Keratinocyte (primary cell): ENCODE data around the gene PLSCR4. TPM values are rescaled to one million over a fixed set of nuclear protein-coding genes. Genes with fewer than 3 reads are reported as not detected.

ENCODE experiments used
- DNase-seq: peaks from one replicate; pipeline ENCODE4 v3.0.0-alpha.2; 2011; ENCODE audit warnings: low read depth, missing footprints, low spot score
- FAIRE-seq: peaks from 2 replicates; lab custom pipeline; 2011; peaks lifted over from hg19 to GRCh38; lab: Jason Lieb, UNC
- H2AFZ ChIP-seq: 2 replicates; pipeline ENCODE4 v1.6.0; 2012; ENCODE audit warnings: low read length, control low read depth, inconsistent platforms; ENCODE audit not compliant: control insufficient read depth
- H3K27ac ChIP-seq: 2 replicates; pipeline ENCODE4 v1.5.1; 2011; ENCODE audit warnings: low read length; ENCODE audit not compliant: control insufficient read depth, insufficient read depth
- H3K27me3 ChIP-seq: 3 replicates; pipeline ENCODE4 v1.6.0; 2011; ENCODE audit warnings: low read length; ENCODE audit not compliant: control insufficient read depth, insufficient read depth; ENCODE audit errors: extremely low read depth
- H3K36me3 ChIP-seq, 2 experiments: 2 replicates in 1 of 2; 3 replicates in 1 of 2; pipeline ENCODE4 v1.5.1; 2011; ENCODE audit warnings: low read length in 2 of 2, mild to moderate bottlenecking in 1 of 2; ENCODE audit not compliant: control insufficient read depth in 2 of 2, insufficient read depth in 2 of 2; ENCODE audit errors: extremely low read depth in 1 of 2
- H3K4me1 ChIP-seq: 3 replicates; pipeline ENCODE4 v1.5.1; 2011; ENCODE audit warnings: low read length; ENCODE audit not compliant: control insufficient read depth, insufficient read depth; ENCODE audit errors: extremely low read depth
- H3K4me2 ChIP-seq: 3 replicates; pipeline ENCODE4 v1.6.0; 2011; ENCODE audit warnings: low read depth, low read length; ENCODE audit not compliant: control insufficient read depth, insufficient read depth; ENCODE audit errors: extremely low read depth
- H3K4me3 ChIP-seq, 3 experiments: fragments of 200-600 bp in 1 of 3; sonication (generic) in 1 of 3; 2 replicates in 2 of 3; 3 replicates in 1 of 3; pipeline ENCODE4 v1.5.1; 2011 to 2016; ENCODE audit warnings: low read length in 3 of 3, mild to moderate bottlenecking in 3 of 3, control low read depth in 2 of 3, inconsistent platforms in 1 of 3, low read depth in 1 of 3, mixed read lengths in 1 of 3, mixed run types in 1 of 3, moderate library complexity in 1 of 3; ENCODE audit not compliant: control insufficient read depth in 2 of 3, insufficient read depth in 2 of 3; ENCODE audit errors: extremely low read depth in 1 of 3
- H3K79me2 ChIP-seq: 2 replicates; pipeline ENCODE4 v1.6.0; 2012; ENCODE audit warnings: low read length; ENCODE audit not compliant: control insufficient read depth, insufficient read depth
- H3K9ac ChIP-seq: 3 replicates; pipeline ENCODE4 v1.6.0; 2011; ENCODE audit warnings: low read length; ENCODE audit not compliant: control insufficient read depth, insufficient read depth; ENCODE audit errors: extremely low read depth
- H3K9me1 ChIP-seq: 3 replicates; pipeline ENCODE4 v1.6.0; 2011; ENCODE audit warnings: low read length; ENCODE audit not compliant: control insufficient read depth, insufficient read depth; ENCODE audit errors: extremely low read depth
- H3K9me3 ChIP-seq: 2 replicates; pipeline ENCODE4 v1.5.1; 2012; ENCODE audit warnings: low read depth, low read length; ENCODE audit not compliant: control insufficient read depth
- H4K20me1 ChIP-seq: 3 replicates; pipeline ENCODE4 v1.6.0; 2011; ENCODE audit warnings: low read length; ENCODE audit not compliant: control insufficient read depth, insufficient read depth; ENCODE audit errors: extremely low read depth
- EZH2 ChIP-seq: IDR thresholded peaks from one replicate; pipeline ENCODE4 v1.6.1; 2012; ENCODE audit warnings: inconsistent platforms, mild to moderate bottlenecking, low read length, moderate library complexity
- dilution Hi-C: fragments of 300-500 bp; cut with MboI; formaldehyde crosslinking; loops from one replicate; pipeline ENCODE4 v1.7.0; 2020; ENCODE audit warnings: low sequenced_read_pairs; ENCODE audit not compliant: extremely low pct_ligation_motif_present
- polyA plus RNA-seq, 5 experiments: library from polyadenylated mRNA; depleted of rRNA in 3 of 5; stranded (reverse) in 3 of 5; stranded (forward) in 1 of 5; unstranded in 1 of 5; fragments of >200 nt; gene quantifications; 1 replicate in 1 of 5; 2 replicates in 3 of 5; 3 replicates in 1 of 5; pipeline versions ENCODE4 v1.2.1 to v1.2.3, GENCODE V29; 2011 to 2012; ENCODE audit warnings: missing spikeins in 2 of 5, low read depth in 1 of 5, low replicate concordance in 1 of 5
- TF ChIP-seq, protein P1 (sequence below), 3 experiments: IDR thresholded peaks in 1 of 3; conservative IDR thresholded peaks in 1 of 3; optimal IDR thresholded peaks in 1 of 3; 2 replicates in 2 of 3; 3 replicates in 1 of 3; pipeline versions ENCODE3 to v1.5.1; 2011; ENCODE audit warnings: low read length in 3 of 3, mild to moderate bottlenecking in 3 of 3, moderate library complexity in 2 of 3, control low read depth in 1 of 3, inconsistent platforms in 1 of 3; ENCODE audit not compliant: insufficient read depth in 2 of 3; ENCODE audit errors: extremely low read depth in 1 of 3

The PLSCR4 gene
- polyA plus RNA-seq, 1 donor (not counting 4 experiments of a cell fraction or from before 2014, with no cell fraction given), result 1.5 TPM

DNA sequence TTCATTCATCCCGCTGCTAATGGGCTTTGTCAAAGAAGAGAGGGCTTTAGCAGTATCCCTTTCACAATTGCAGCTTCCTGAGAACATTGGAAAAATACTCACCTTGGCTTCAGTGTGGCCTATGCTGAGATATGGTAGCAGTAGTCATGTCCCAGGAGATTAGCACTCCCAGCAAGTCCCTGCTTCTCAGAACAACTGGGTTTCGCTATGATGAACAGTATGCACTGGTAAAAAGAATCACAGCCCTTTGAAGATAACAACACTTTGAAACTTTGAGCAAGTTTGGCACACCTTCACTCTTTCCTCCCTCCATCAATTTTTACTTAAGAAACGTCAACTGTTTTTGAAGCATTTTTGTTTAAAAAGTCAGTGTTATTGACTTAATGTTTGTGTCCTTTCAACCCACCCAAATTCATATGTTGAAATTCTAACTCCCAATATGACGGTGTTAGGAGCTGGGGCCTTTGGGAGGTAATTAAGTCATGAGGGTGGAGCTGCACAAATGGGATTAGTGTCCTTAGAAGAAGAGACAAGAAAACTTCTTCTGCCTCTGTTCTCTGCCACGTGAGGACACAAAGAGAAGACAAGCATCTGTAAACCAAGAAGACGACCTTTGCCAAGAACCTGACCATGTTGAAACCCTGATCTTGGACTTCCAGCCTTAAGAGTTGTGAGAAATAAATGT is 17.8 kb upstream of the PLSCR4 start:
- H3K4me3 ChIP-seq, result no peak overlapping the region
- H3K4me1 ChIP-seq, result no peaks in the 10 kb centered on the region
- dilution Hi-C loops, result no loop called here
- no peaks in the 10 kb centered on the region for H3K27me3 ChIP-seq
- DNase-seq, result no peak
- no peak overlapping the region for H3K9ac ChIP-seq
- TF ChIP-seq, protein P1, sequence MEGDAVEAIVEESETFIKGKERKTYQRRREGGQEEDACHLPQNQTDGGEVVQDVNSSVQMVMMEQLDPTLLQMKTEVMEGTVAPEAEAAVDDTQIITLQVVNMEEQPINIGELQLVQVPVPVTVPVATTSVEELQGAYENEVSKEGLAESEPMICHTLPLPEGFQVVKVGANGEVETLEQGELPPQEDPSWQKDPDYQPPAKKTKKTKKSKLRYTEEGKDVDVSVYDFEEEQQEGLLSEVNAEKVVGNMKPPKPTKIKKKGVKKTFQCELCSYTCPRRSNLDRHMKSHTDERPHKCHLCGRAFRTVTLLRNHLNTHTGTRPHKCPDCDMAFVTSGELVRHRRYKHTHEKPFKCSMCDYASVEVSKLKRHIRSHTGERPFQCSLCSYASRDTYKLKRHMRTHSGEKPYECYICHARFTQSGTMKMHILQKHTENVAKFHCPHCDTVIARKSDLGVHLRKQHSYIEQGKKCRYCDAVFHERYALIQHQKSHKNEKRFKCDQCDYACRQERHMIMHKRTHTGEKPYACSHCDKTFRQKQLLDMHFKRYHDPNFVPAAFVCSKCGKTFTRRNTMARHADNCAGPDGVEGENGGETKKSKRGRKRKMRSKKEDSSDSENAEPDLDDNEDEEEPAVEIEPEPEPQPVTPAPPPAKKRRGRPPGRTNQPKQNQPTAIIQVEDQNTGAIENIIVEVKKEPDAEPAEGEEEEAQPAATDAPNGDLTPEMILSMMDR (optimal IDR thresholded peaks at IDR 0.05 in 1 of 3, IDR thresholded peaks at IDR 0.05 in 1 of 3, conservative IDR thresholded peaks at IDR 0.05 in 1 of 3; ENCODE audit: extremely low read depth in 1 of 3, insufficient read depth in 2 of 3, low read length in 3 of 3), result no peak
- TF ChIP-seq EZH2, result no peak
- no peaks in the 10 kb centered on the region for H3K9me1 ChIP-seq
- H3K9me3 ChIP-seq, result no peaks in the 10 kb centered on the region
- H3K36me3 ChIP-seq, result no peaks in the 10 kb centered on the region
- no peaks in the 10 kb centered on the region for H3K79me2 ChIP-seq
- H4K20me1 ChIP-seq, result no peaks in the 10 kb centered on the region
- H3K4me2 ChIP-seq, result no peak overlapping the region
- no peak for FAIRE-seq
- H3K27ac ChIP-seq, result no peak overlapping the region
- no peak overlapping the region for H2AFZ ChIP-seq

DNA sequence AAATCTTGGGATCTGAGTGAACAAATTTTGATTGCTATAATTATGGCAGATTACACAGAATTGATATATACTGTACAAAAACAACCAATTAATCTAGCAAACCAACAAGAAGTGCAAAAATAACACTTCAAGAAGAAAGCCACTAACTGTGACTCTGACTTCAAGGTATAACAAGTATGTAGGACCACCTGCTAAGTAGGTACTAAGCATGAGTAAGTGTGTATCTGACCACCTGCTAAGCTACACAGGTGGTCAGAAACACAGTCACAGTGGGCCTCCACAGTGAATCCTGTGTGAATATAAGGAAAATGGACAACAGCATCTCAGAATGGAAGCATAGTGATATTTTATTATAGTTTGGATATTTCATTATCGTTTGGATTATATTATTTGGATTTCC is 14.8 kb upstream of the PLSCR4 start:
- FAIRE-seq, result no peak
- no peak for TF ChIP-seq EZH2
- TF ChIP-seq, protein P1 (optimal IDR thresholded peaks at IDR 0.05 in 1 of 3, IDR thresholded peaks at IDR 0.05 in 1 of 3, conservative IDR thresholded peaks at IDR 0.05 in 1 of 3; ENCODE audit: extremely low read depth in 1 of 3, insufficient read depth in 2 of 3, low read length in 3 of 3), result no peak
- Histone ChIP-seq H3K9ac (no peak overlapping the region), H3K9me3 (no peaks in the 10 kb centered on the region), H4K20me1 (no peaks in the 10 kb centered on the region), H3K4me3 (no peak overlapping the region), H3K36me3 (no peaks in the 10 kb centered on the region), H3K27me3 (no peaks in the 10 kb centered on the region), H3K27ac (no peak overlapping the region), H3K4me2 (no peak overlapping the region), H3K79me2 (no peaks in the 10 kb centered on the region), H3K4me1 (no peaks in the 10 kb centered on the region), H3K9me1 (no peaks in the 10 kb centered on the region), H2AFZ (no peak overlapping the region)
- dilution Hi-C loops, result no loop called here
- DNase-seq, result no peak
